Panc1 (cell line): Measurements from ENCODE around the gene ZNF865. TPM values are rescaled to one million over a fixed set of nuclear protein-coding genes. Genes with fewer than 3 reads are reported as not detected.
A peak's percentile ranks its signal among the peaks of the same experiment; 100 is the strongest.

Source experiments
- ATAC-seq: fragments of 200-7000 bp; cut with Tn5 transposase; 2 replicates; pipeline ENCODE4 v1.9.1; 2020; ENCODE audit warnings: mild to moderate bottlenecking, moderate library complexity
- BruUV-seq: library from RNA; stranded (reverse); fragments of 400-500 nt; replicated peaks from 2 replicates; lab custom pipeline; 2021; lab: Mats Ljungman, UMichigan
- CTCF ChIA-PET: fragments of 300-600 bp; sonication (Branson Sonifier 250); formaldehyde crosslinking; loops from one replicate; lab custom pipeline; 2022; ENCODE audit warnings: antibody characterized with exemption; lab: Charles Lee
- POLR2A ChIA-PET: fragments of 300-600 bp; sonication (Branson Sonifier 250); formaldehyde crosslinking; loops from one replicate; lab custom pipeline; 2022; ENCODE audit warnings: antibody characterized with exemption; lab: Charles Lee
- DNase-seq: peaks from one replicate; pipeline ENCODE4 v3.0.0-alpha.2; 2010; ENCODE audit warnings: low read depth, low spot score
- H3K27ac ChIP-seq: 2 replicates; pipeline ENCODE4 v1.5.1; 2011; ENCODE audit warnings: mild to moderate bottlenecking, low read length, inconsistent platforms
- H3K27me3 ChIP-seq: fragments of 200-500 bp; sonication (Bioruptor generic); 2 replicates; pipeline ENCODE4 v1.6.0; 2014; ENCODE audit warnings: low read length, inconsistent platforms; ENCODE audit not compliant: control insufficient read depth, insufficient read depth
- H3K36me3 ChIP-seq: fragments of 200-500 bp; sonication (Bioruptor generic); 2 replicates; pipeline ENCODE4 v1.5.1; 2014; ENCODE audit warnings: inconsistent platforms, mild to moderate bottlenecking, low read length, moderate library complexity; ENCODE audit not compliant: control insufficient read depth, insufficient read depth
- H3K4me1 ChIP-seq: 2 replicates; pipeline ENCODE4 v1.5.1; 2011; ENCODE audit warnings: inconsistent platforms, mild to moderate bottlenecking, low read length, moderate library complexity; ENCODE audit not compliant: control insufficient read depth, insufficient read depth
- H3K4me3 ChIP-seq, 2 experiments: 2 replicates each; pipeline ENCODE4 v1.5.1; 2011 to 2012; ENCODE audit warnings: low read depth in 2 of 2, low read length in 2 of 2, mild to moderate bottlenecking in 2 of 2, inconsistent platforms in 1 of 2, moderate library complexity in 1 of 2
- H3K9me3 ChIP-seq: fragments of 200-500 bp; sonication (Bioruptor generic); 2 replicates; pipeline ENCODE4 v1.5.1; 2014; ENCODE audit warnings: low read depth, mild to moderate bottlenecking, inconsistent platforms, low read length, moderate library complexity; ENCODE audit not compliant: control insufficient read depth, insufficient read depth
- POLR2AphosphoS5 ChIP-seq: IDR thresholded peaks from 2 replicates; pipeline ENCODE4 v1.6.1; 2012; ENCODE audit warnings: mild to moderate bottlenecking, low read depth, low read length, moderate library complexity
- REST ChIP-seq, 2 experiments: IDR thresholded peaks; 2 replicates each; pipeline ENCODE4 v1.6.1; 2011 to 2012; ENCODE audit warnings: low read depth in 2 of 2, control low read depth in 1 of 2, low read length in 1 of 2, mild to moderate bottlenecking in 1 of 2, moderate library complexity in 1 of 2; ENCODE audit not compliant: insufficient read depth in 1 of 2
- SIN3A ChIP-seq: IDR thresholded peaks from 2 replicates; pipeline ENCODE4 v1.6.1; 2012; ENCODE audit warnings: low read depth, mild to moderate bottlenecking, low read length, moderate library complexity, borderline replicate concordance; ENCODE audit not compliant: insufficient read depth
- TCF7L2 ChIP-seq: IDR thresholded peaks from 2 replicates; pipeline ENCODE4 v1.6.1; 2011; ENCODE audit warnings: mild to moderate bottlenecking, low read depth, low read length, inconsistent platforms
- in situ Hi-C: cut with HindIII; loops from 2 replicates; pipeline ENCODE4 v1.10.0; 2016; ENCODE audit warnings: low sequenced_read_pairs, low pct_unique_long_range_greater_than_20kb
- intact Hi-C: fragments of 100-400 bp; cut with micrococcal nuclease; formaldehyde crosslinking; loops from one replicate; pipeline ENCODE4 v1.10.0; 2022; ENCODE audit not compliant: unreplicated experiment
- total RNA-seq: library from RNA; stranded (reverse); gene quantifications from one replicate; pipeline ENCODE4 v1.2.1, GENCODE V29; 2021; ENCODE audit not compliant: unreplicated experiment
- TF ChIP-seq, protein P1 (sequence below): fragments of 450-650 bp; IDR thresholded peaks from 2 replicates; pipeline ENCODE4 v1.5.1; 2017; ENCODE audit warnings: mild to moderate bottlenecking

Gene ZNF865
- total RNA-seq, 1 experiment from 2014 or later = 25.6 TPM

GRCh38 chr19:55655648-55656040, 50.2 kb downstream of the ZNF865 start:
- no peaks in the 10 kb centered on the region for H3K27me3 ChIP-seq
- TF ChIP-seq TCF7L2 = no peak; the same call in 1 of the 2 replicates
- no peak; the same call in 1 of the 2 replicates for TF ChIP-seq POLR2AphosphoS5
- no peak for TF ChIP-seq SIN3A
- TF ChIP-seq, protein P1, sequence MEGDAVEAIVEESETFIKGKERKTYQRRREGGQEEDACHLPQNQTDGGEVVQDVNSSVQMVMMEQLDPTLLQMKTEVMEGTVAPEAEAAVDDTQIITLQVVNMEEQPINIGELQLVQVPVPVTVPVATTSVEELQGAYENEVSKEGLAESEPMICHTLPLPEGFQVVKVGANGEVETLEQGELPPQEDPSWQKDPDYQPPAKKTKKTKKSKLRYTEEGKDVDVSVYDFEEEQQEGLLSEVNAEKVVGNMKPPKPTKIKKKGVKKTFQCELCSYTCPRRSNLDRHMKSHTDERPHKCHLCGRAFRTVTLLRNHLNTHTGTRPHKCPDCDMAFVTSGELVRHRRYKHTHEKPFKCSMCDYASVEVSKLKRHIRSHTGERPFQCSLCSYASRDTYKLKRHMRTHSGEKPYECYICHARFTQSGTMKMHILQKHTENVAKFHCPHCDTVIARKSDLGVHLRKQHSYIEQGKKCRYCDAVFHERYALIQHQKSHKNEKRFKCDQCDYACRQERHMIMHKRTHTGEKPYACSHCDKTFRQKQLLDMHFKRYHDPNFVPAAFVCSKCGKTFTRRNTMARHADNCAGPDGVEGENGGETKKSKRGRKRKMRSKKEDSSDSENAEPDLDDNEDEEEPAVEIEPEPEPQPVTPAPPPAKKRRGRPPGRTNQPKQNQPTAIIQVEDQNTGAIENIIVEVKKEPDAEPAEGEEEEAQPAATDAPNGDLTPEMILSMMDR = no peak
- no peak for TF ChIP-seq REST (IDR thresholded peaks at IDR 0.05; ENCODE audit: insufficient read depth in 1 of 2, low read depth in 2 of 2, low read length in 1 of 2)
- H3K36me3 ChIP-seq = peaks cover 16% of the 10 kb centered on the region
- in situ Hi-C loops (no loop called here), intact Hi-C loops (no loop called here)
- peaks cover 31% of the 10 kb centered on the region for H3K4me1 ChIP-seq
- POLR2A ChIA-PET = no interaction called here
- no peak for DNase-seq
- H3K27ac ChIP-seq = peak overlapping the region; percentile 99
- H3K4me3 ChIP-seq = peak overlapping the region; percentile 72 to 85
- H3K9me3 ChIP-seq = no peaks in the 10 kb centered on the region
- BruUV-seq = no TSS peak
- CTCF ChIA-PET = no interaction called here
- ATAC-seq = no peak

DNA sequence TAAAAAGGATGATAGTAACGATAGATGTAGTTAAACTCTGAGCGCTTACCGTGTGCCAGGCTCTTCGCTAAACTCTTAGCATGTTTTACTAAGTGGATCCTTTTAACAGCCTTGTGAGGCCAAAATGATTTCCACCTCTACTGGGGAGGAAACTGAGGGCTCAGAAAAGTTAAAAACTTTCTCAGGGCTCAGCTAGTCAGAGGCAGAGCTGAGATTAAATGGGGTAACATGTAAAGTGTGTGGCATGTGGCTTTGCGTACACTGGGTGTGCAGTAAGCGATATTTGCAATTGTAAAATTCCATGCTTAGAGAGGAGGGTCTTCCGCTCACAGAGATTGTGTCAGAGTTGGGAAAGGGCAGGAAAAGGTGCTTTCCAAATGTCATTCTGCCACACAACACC, 51.1 kb downstream of the ZNF865 start:
- Histone ChIP-seq H3K4me3 (peak overlapping the region; percentile 72 to 85), H3K9me3 (no peaks in the 10 kb centered on the region), H3K36me3 (peaks cover 23% of the 10 kb centered on the region), H3K27me3 (no peaks in the 10 kb centered on the region), H3K27ac (peak overlapping the region; percentile 99), H3K4me1 (peaks cover 36% of the 10 kb centered on the region)
- intact Hi-C loops (no loop called here), in situ Hi-C loops (no loop called here)
- ChIA-PET CTCF (interaction anchor here (0.6 kb wide), 1 partner anchor 12 kb away, joined by 10 read pairs; no protein-coding TSS in a partner anchor), POLR2A (interaction anchor here (0.7 to 0.8 kb wide), 2 partner anchors 11 to 13 kb away, joined by 3 to 4 read pairs; no protein-coding TSS in a partner anchor)
- BruUV-seq = no TSS peak
- TF ChIP-seq TCF7L2 = no peak
- TF ChIP-seq REST (IDR thresholded peaks at IDR 0.05; ENCODE audit: insufficient read depth in 1 of 2, low read depth in 2 of 2, low read length in 1 of 2) = no peak
- ATAC-seq = no peak
- DNase-seq = no peak
